SW480 (cell line): ENCODE data around the gene FAM227A.

Experiments
- DNase-seq: peaks from one replicate; pipeline ENCODE4 v3.0.0-alpha.2; 2016; ENCODE audit warnings: low spot score

Gene FAM227A

DNA sequence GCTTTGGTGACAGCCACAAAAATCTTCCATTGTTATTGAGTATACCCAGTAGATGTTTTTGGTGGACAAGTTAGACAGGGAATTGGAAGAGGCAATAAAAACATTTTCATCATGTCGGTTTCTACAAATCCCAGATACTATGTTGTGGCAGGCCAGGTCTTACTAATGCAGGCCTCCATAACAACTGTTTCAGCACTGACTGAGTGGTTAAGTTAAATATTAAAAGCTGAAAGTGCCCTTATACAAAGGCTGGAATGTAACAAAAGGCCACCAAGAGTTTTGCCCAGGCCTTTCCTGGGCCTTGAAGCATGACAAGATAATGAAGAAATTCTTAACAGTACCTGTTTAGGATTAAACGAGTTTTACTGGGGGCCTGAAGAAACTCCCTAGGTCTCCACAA lies 115.5 kb downstream of the FAM227A start:
- DNase-seq, result no peak

DNA sequence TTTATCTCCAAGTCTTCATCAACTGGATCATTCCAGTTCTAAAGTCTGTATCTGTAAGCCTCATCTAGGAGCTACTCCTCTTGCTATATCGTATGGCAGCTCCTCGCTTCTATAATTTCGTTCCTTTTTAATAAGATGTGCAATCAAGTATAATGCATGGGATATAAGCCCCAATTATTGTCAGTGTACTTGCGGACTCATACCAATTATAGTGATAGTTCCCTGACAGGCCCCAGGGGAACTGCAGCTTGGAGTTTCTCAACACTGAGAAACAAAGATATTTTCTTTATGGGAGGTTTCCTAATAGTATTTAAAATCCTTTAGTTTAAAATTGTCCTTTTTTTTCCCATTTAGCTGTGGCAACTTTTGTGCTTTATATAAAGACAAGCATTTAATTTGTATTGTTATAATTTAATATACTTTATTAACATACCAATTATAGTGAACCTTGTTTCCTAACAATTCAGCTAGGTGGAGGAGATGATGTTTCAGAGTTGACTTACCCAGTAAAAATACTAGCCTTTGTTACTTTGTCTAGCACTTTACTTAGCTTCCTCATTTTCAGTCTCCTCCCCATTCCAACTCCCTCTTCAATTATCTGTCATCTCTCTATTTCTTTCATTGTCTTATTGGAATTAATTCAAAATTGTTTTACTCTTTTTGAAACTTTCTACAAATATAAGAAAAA lies 124.8 kb downstream of the FAM227A start:
- no peak for DNase-seq
